Measurements from ENCODE around the gene RAB4A. TPM values are rescaled to one million over a fixed set of nuclear protein-coding genes. Genes with fewer than 3 reads are reported as not detected.

Gene RAB4A
- total and polyA plus RNA-seq, 2 of the 13 experiments (the other 11 are each of a cell fraction or from before 2014, with no cell fraction given): 56.0 to 80.1 TPM

GRCh38 chr1:229328598-229329362 is 57.9 kb downstream of the RAB4A start:
- H3K4me1 ChIP-seq (ENCODE audit: insufficient read depth, low read length): peaks cover 8% of the 10 kb centered on the region
- H4K20me1 ChIP-seq (ENCODE audit: insufficient read depth, low read length): no peaks in the 10 kb centered on the region
- H3K4me3 ChIP-seq (replicated peaks in 1 of 3; ENCODE audit: insufficient read depth in 1 of 3, low read depth in 2 of 3, low read length in 3 of 3): no peak overlapping the region
- ATAC-seq (no peak), DNase-seq (ENCODE audit: low spot score) (no peak), FAIRE-seq (no peak)
- ChIA-PET CTCF (ENCODE audit: low intra/inter-chr PET ratio, low total read pairs) (no interaction called here), POLR2A (no interaction called here)
- intact Hi-C loops (cut with micrococcal nuclease; ENCODE audit: unreplicated experiment): no loop called here
- in situ Hi-C loops (cut with HindIII; ENCODE audit: extremely low pct_ligation_motif_present, low pct_unique_long_range_greater_than_20kb): no loop called here
- no peak overlapping the region for H3K27ac ChIP-seq (ENCODE audit: extremely low read length, insufficient read depth, low read length)
- peaks cover 6 to 41% of the 10 kb centered on the region in 2 experiments; a peak in 4 of 5 replicates for H3K36me3 ChIP-seq (replicated peaks in 1 of 2; ENCODE audit: control insufficient read depth in 1 of 2, insufficient read depth in 2 of 2, low read length in 2 of 2)
- no peaks in the 10 kb centered on the region for H3K9me3 ChIP-seq (ENCODE audit: low read length)
- peaks cover 5% of the 10 kb centered on the region for H3K79me2 ChIP-seq (ENCODE audit: insufficient read depth, low read length)
- no peaks in the 10 kb centered on the region for H3K27me3 ChIP-seq (ENCODE audit: control insufficient read depth in 1 of 2, insufficient read depth in 2 of 2, low read length in 2 of 2)
- BruUV-seq (replicated peaks): no TSS peak
- H3K4me2 ChIP-seq (ENCODE audit: low read depth, low read length): no peak overlapping the region
- H2AFZ ChIP-seq (ENCODE audit: low read length): no peak overlapping the region
- WGBS (ENCODE audit: low lambda C conversion rate): 94% methylated on average over 7 of the region's 7 CpGs
- H3K9ac ChIP-seq (ENCODE audit: insufficient read depth, low read depth, low read length): no peak overlapping the region
- TF ChIP-seq HIC2 (CRISPR knock-in tag; IDR thresholded peaks at IDR 0.05; ENCODE audit: low read depth) (no peak), CREBL2 (CRISPR knock-in tag; IDR thresholded peaks at IDR 0.05; ENCODE audit: borderline replicate concordance) (no peak), MYNN (CRISPR knock-in tag; IDR thresholded peaks at IDR 0.05; ENCODE audit: low read depth) (no peak), ZFP1 (CRISPR knock-in tag; IDR thresholded peaks at IDR 0.05) (no peak), YEATS2 (CRISPR knock-in tag; IDR thresholded peaks at IDR 0.05; ENCODE audit: borderline replicate concordance) (no peak), ZSCAN21 (CRISPR knock-in tag; IDR thresholded peaks at IDR 0.05; ENCODE audit: borderline replicate concordance) (no peak), ZNF501 (CRISPR knock-in tag; IDR thresholded peaks at IDR 0.05) (no peak), TRIM22 (IDR thresholded peaks at IDR 0.05) (no peak), FOXA1 (IDR thresholded peaks at IDR 0.05) (no peak), FOXA1 (CRISPR knock-in tag; IDR thresholded peaks at IDR 0.05) (no peak), ZNF773 (CRISPR knock-in tag; IDR thresholded peaks at IDR 0.05; ENCODE audit: borderline replicate concordance) (no peak), SP4 (CRISPR knock-in tag; IDR thresholded peaks at IDR 0.05) (no peak), ZNF749 (CRISPR knock-in tag; IDR thresholded peaks at IDR 0.05; ENCODE audit: borderline replicate concordance) (no peak), AFF4 (CRISPR knock-in tag; IDR thresholded peaks at IDR 0.05) (no peak), BORCS8-MEF2B (CRISPR knock-in tag; IDR thresholded peaks at IDR 0.05) (no peak), ZNF800 (CRISPR knock-in tag; IDR thresholded peaks at IDR 0.05) (no peak)

All from HepG2 (cell line).